Measurements from ENCODE around the gene BUD23.
A peak's percentile ranks its signal among the peaks of the same experiment; 100 is the strongest.
"Not testable (repeated sequence)": the region's sequence is repeated elsewhere in the genome, so short reads cannot be mapped to it uniquely, and the experiment has no call there.

Gene BUD23, protein sequence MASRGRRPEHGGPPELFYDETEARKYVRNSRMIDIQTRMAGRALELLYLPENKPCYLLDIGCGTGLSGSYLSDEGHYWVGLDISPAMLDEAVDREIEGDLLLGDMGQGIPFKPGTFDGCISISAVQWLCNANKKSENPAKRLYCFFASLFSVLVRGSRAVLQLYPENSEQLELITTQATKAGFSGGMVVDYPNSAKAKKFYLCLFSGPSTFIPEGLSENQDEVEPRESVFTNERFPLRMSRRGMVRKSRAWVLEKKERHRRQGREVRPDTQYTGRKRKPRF

GRCh38 chr7:73683056-73683787, at the start of gene BUD23, which contains the start of gene DNAJC30:
TSS of gene BUD23 (plus strand) at chr7:73683597. CDS start at chr7:73683626, 29 bp downstream.
TSS of gene DNAJC30 (minus strand) at chr7:73683453. CDS start at chr7:73683423, 30 bp downstream.
- peak; percentile 99 for DNase-seq (ENCODE audit: low spot score)

- no peak for DNase-seq (ENCODE audit: low spot score)
These were observed 49.6 kb upstream of the BUD23 start for GRCh38 chr7:73633844-73634243.

GRCh38 chr7:73635428-73636200, 47.8 kb upstream of the BUD23 start:
- no peak for DNase-seq (ENCODE audit: low spot score)

DNA sequence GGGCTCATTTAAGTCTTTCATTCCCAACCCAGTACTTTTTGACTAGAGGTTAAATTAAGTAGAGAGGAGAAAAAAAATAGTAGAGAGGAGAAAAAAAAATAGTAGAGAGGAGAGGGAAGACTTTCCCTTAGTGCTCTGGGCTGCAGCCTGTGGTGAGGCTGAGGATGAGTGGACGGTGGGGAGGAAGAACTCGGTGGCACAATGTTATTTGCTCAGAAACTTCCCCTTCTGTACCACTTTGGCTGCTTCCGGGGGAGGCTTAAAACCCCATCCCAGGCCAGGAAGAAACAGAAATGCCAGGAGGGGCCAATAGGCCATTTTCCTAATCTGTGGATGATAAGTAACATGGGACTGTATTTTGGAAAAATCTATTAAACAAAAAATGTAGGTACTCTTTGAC, 44.5 kb upstream of the BUD23 start:
- DNase-seq (ENCODE audit: low spot score), result no peak

DNA sequence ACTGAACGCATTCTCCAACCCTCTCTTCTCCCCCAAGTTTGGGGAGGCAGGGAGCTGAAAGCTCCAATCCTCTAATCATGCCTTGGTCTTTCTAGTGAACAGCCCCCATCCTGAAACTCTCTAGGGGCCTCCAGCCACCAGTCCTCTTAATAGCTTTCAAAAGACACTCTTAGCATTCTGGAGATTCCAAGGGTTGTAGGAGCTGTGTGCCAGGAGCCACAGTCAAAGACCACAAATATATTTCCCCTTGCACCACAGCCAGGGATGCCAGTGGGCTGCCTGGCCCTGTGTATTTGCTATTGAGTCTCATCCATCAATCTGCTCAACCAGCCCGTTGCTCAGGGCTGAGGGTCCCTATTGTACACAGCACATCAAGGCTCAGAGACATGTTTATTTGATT, 40.6 kb upstream of the BUD23 start:
- no peak for DNase-seq (ENCODE audit: low spot score)

GRCh38 chr7:73644688-73645286, 38.6 kb upstream of the BUD23 start:
- no peak for DNase-seq (ENCODE audit: low spot score)

- DNase-seq (ENCODE audit: low spot score), result no peak
These were observed 37.7 kb upstream of the BUD23 start for GRCh38 chr7:73645643-73646174.

DNA sequence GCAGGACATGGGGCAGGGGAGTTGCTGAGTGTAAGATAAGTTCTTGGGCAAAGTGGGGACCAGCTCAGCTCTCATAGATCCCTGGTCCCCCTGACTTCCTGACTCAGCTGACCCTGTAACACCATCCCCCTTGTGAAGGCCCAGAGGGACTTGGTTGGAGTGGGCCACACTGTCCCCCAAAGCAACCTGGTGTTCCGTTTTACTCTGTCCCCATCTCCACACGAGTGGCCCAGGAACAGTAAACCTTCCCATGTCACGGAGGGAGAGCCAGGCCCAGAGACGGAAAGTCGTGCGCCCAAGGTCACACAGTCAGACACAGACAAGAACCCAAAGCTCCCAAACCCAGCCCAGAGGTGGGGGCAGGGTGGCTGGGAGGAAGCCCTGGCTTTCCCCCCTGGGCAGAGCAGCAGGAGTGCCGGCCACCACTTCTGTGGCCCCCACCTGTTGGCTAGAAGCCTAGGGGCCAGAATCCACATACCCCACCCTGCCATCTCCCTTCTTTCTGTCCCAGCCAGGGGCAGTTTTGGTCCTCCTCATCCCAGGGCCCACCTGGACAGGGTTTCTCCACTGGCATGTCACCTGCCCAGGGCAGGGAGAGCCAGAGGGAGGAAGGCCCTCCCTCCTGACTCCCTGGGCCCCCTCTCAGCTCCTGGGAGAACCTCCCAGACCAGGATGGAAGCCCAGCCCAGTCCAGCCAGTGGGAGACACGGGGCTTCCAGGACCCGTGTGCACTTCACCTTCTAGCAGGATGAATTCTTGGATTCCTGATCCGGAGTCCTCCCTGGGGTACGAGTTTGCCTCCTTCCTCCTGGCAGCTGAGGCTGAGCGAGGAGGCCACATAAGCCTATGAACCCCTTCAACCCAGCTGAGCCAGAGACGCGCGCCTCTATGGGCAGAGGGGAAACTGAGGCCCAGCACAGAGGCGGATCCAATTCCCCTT, 36.3 kb upstream of the BUD23 start:
- no peak for DNase-seq (ENCODE audit: low spot score)

GRCh38 chr7:73647725-73648592, 35.4 kb upstream of the BUD23 start:
- DNase-seq (ENCODE audit: low spot score), result peak; percentile 55

GRCh38 chr7:73648593-73649332, 34.6 kb upstream of the BUD23 start:
- DNase-seq (ENCODE audit: low spot score), result no peak

DNA sequence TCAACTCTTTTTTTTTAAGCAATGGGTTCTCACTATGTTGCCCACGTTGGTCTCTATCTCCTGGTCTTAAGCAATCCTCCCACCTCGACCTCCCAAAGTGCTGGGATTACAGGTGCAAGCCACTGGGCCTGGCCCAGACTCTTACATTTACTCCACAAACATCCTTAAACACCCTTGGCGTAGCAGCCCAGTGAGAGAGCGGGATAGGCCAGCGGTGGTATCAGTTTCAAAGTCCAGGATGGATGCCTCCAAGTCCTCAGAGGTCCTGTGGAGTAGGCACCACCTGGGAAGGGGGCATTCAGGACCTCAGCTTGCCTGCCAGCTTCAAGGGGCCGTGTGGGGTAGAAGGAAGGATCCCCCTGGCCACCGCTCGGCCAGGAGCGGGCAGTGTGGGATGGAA, 33.8 kb upstream of the BUD23 start:
- no peak for DNase-seq (ENCODE audit: low spot score)

GRCh38 chr7:73650524-73650923, 32.9 kb upstream of the BUD23 start:
- DNase-seq (ENCODE audit: low spot score), result no peak

DNA sequence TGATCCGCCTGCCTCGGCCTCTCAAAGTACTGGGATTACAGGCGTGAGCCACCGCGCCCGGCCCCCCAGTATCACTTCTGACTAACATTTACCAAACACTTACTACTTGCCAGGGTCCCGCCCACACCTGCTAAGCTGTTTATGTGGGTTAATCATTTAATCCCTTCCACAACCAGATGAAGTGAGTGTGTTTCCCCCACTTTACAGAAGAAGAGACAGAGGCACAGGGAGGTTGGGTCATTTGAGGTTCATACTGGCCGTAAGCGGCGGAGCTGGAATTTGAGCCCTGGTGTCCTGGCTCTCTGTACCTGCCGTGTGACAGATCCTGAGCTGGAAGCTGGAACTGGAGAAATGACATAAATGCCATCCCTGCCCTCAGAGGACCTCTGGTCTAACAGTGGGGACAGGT, 30.9 kb upstream of the BUD23 start:
- no peak for DNase-seq (ENCODE audit: low spot score)

- not testable (repeated sequence) for DNase-seq (ENCODE audit: low spot score)
These were observed 28.1 kb upstream of the BUD23 start for GRCh38 chr7:73655309-73655708.

- no peak for DNase-seq (ENCODE audit: low spot score)
These were observed 23.4 kb upstream of the BUD23 start for GRCh38 chr7:73659983-73660382.

DNA sequence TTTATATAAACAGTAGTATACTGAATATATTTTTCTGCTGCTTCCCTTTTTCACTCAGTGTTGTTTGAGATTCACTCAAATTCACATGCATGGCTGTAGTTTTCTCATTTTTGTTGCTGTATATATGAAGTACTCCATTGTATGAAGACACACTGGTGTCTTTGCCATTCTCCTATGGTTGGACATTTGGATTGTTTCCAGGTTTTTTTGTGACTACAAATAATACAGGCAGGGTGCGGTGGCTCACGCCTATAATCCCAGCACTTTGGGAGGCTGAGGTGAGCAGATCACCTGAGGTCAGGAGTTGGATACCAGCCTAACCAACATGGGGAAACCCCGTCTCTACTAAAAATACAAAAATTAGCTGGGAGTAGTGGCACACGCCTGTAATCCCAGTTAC, 22.8 kb upstream of the BUD23 start:
- not testable (repeated sequence) for DNase-seq (ENCODE audit: low spot score)

- DNase-seq (ENCODE audit: low spot score), result no peak
These were observed 20.4 kb upstream of the BUD23 start for GRCh38 chr7:73663033-73663432.

- DNase-seq (ENCODE audit: low spot score), result peak; percentile 85
These were observed 15.9 kb upstream of the BUD23 start, which contains the start of gene VPS37D for GRCh38 chr7:73667344-73668102. TSS of gene VPS37D (plus strand) at chr7:73667831. CDS start at chr7:73667959, 128 bp downstream.

Data from HuH-7 (cell line).